H1 (cell line): ENCODE data around the gene TRAP1. TPM values are rescaled to one million over a fixed set of nuclear protein-coding genes. Genes with fewer than 3 reads are reported as not detected.

ENCODE experiments used
- ASH2L ChIP-seq: fragments of 200-600, 300-600 bp; sonication (generic); IDR thresholded peaks from one replicate; pipeline ENCODE4 v1.7.1; 2017; ENCODE audit warnings: low read length
- CEBPB ChIP-seq: IDR thresholded peaks from 2 replicates; pipeline ENCODE4 v1.6.1; 2012; ENCODE audit warnings: low read depth, low read length
- CTBP2 ChIP-seq: IDR thresholded peaks from 2 replicates; pipeline ENCODE4 v1.7.0; 2011; ENCODE audit warnings: borderline replicate concordance, mild to moderate bottlenecking, moderate library complexity, mixed read lengths, low read length; ENCODE audit not compliant: insufficient read depth, insufficient read length
- RAD21 ChIP-seq, 2 experiments: IDR thresholded peaks in 1 of 2; conservative IDR thresholded peaks in 1 of 2; 2 replicates each; pipeline ENCODE4 v1.6.1; 2011; ENCODE audit warnings: low read depth in 2 of 2, low read length in 2 of 2, improper control_type of control experiment in 1 of 2, inconsistent platforms in 1 of 2, mild to moderate bottlenecking in 1 of 2, moderate library complexity in 1 of 2
- RFX5 ChIP-seq: IDR thresholded peaks from 2 replicates; pipeline ENCODE4 v1.6.1; 2011; ENCODE audit warnings: low read depth, low read length, improper control_type of control experiment, borderline replicate concordance
- YY1 ChIP-seq: IDR thresholded peaks from 2 replicates; pipeline ENCODE4 v1.6.1; 2011; ENCODE audit warnings: low read depth, mild to moderate bottlenecking, low read length
- polyA plus RNA-seq, 7 experiments: library from polyadenylated mRNA; depleted of rRNA in 3 of 7; stranded (reverse) in 5 of 7; unstranded in 2 of 7; fragments of >200 nt in 5 of 7; fragments of 200-250 nt in 2 of 7; gene quantifications; 1 replicate in 5 of 7; 2 replicates in 1 of 7; 4 replicates in 1 of 7; pipeline versions ENCODE4 v1.2.1 to v1.2.3, GENCODE V29; 2011 to 2013; ENCODE audit warnings: missing spikeins in 2 of 7, mixed read lengths in 2 of 7
- total RNA-seq: library from RNA; stranded (reverse); fragmentation: NEBNext Ultra II Directional; extraction: Animal tissue kit (Norgen Biotek cat#: 25700); gene quantifications from 2 replicates; pipeline ENCODE4 v1.2.1, GENCODE V29; 2021
- TF ChIP-seq, protein P1 (sequence below): fragments of 300-600 bp; sonication (generic); IDR thresholded peaks from 2 replicates; pipeline ENCODE4 v1.7.1; 2012; ENCODE audit warnings: low read length, moderate library complexity, mild to moderate bottlenecking, inconsistent platforms; ENCODE audit not compliant: insufficient replicate concordance
- TF ChIP-seq, protein P2 (sequence below): IDR thresholded peaks from 2 replicates; pipeline ENCODE4 v1.6.1; 2012; ENCODE audit warnings: low read length, inconsistent platforms

Gene TRAP1
- total and polyA plus RNA-seq, 2 of the 8 experiments (the other 6 are each of a cell fraction or from before 2014, with no cell fraction given): 215 to 283 TPM

DNA sequence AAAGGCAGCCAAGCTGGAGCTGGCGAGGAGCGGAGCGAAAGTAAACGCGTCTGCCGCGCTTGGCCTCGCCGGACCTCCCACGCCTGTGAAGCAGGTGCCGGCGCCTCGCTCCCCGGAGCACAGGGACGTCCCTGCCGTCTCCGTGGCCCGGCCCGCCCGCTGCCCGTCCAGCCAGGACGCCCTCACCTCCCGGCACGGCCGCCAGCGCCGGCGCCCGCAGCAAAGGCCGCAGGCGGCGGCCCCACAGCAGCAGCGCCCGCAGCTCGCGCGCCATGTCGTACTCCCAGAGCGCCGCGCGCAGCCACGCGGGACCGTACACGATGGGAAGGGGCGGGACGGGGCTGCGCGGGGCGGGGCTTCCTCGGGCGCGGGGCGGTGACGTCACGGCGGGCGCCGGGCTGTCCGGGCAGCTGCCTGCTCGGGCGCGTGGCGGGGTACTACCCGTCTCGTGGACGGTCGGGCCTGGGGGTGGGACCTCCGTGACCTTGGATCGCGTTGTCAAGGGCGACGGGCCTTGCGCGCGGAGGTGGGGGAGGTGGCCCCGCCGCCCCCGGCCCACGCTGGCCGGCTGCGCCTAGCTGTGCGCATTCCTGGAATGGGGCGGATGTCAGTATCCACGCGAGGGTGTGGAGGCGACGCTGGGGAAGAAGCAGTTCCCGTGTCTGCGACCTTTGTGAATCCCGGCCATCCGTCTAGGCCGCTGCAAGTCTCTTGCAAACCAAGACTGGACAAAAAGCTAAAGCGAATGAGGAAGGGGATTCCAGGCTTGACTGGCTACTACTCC lies at the start of gene TRAP1 (continued):
- TF ChIP-seq, protein P1, sequence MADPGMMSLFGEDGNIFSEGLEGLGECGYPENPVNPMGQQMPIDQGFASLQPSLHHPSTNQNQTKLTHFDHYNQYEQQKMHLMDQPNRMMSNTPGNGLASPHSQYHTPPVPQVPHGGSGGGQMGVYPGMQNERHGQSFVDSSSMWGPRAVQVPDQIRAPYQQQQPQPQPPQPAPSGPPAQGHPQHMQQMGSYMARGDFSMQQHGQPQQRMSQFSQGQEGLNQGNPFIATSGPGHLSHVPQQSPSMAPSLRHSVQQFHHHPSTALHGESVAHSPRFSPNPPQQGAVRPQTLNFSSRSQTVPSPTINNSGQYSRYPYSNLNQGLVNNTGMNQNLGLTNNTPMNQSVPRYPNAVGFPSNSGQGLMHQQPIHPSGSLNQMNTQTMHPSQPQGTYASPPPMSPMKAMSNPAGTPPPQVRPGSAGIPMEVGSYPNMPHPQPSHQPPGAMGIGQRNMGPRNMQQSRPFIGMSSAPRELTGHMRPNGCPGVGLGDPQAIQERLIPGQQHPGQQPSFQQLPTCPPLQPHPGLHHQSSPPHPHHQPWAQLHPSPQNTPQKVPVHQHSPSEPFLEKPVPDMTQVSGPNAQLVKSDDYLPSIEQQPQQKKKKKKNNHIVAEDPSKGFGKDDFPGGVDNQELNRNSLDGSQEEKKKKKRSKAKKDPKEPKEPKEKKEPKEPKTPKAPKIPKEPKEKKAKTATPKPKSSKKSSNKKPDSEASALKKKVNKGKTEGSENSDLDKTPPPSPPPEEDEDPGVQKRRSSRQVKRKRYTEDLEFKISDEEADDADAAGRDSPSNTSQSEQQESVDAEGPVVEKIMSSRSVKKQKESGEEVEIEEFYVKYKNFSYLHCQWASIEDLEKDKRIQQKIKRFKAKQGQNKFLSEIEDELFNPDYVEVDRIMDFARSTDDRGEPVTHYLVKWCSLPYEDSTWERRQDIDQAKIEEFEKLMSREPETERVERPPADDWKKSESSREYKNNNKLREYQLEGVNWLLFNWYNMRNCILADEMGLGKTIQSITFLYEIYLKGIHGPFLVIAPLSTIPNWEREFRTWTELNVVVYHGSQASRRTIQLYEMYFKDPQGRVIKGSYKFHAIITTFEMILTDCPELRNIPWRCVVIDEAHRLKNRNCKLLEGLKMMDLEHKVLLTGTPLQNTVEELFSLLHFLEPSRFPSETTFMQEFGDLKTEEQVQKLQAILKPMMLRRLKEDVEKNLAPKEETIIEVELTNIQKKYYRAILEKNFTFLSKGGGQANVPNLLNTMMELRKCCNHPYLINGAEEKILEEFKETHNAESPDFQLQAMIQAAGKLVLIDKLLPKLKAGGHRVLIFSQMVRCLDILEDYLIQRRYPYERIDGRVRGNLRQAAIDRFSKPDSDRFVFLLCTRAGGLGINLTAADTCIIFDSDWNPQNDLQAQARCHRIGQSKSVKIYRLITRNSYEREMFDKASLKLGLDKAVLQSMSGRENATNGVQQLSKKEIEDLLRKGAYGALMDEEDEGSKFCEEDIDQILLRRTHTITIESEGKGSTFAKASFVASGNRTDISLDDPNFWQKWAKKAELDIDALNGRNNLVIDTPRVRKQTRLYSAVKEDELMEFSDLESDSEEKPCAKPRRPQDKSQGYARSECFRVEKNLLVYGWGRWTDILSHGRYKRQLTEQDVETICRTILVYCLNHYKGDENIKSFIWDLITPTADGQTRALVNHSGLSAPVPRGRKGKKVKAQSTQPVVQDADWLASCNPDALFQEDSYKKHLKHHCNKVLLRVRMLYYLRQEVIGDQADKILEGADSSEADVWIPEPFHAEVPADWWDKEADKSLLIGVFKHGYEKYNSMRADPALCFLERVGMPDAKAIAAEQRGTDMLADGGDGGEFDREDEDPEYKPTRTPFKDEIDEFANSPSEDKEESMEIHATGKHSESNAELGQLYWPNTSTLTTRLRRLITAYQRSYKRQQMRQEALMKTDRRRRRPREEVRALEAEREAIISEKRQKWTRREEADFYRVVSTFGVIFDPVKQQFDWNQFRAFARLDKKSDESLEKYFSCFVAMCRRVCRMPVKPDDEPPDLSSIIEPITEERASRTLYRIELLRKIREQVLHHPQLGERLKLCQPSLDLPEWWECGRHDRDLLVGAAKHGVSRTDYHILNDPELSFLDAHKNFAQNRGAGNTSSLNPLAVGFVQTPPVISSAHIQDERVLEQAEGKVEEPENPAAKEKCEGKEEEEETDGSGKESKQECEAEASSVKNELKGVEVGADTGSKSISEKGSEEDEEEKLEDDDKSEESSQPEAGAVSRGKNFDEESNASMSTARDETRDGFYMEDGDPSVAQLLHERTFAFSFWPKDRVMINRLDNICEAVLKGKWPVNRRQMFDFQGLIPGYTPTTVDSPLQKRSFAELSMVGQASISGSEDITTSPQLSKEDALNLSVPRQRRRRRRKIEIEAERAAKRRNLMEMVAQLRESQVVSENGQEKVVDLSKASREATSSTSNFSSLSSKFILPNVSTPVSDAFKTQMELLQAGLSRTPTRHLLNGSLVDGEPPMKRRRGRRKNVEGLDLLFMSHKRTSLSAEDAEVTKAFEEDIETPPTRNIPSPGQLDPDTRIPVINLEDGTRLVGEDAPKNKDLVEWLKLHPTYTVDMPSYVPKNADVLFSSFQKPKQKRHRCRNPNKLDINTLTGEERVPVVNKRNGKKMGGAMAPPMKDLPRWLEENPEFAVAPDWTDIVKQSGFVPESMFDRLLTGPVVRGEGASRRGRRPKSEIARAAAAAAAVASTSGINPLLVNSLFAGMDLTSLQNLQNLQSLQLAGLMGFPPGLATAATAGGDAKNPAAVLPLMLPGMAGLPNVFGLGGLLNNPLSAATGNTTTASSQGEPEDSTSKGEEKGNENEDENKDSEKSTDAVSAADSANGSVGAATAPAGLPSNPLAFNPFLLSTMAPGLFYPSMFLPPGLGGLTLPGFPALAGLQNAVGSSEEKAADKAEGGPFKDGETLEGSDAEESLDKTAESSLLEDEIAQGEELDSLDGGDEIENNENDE: no peak
- TF ChIP-seq CEBPB (no peak), RAD21 (IDR thresholded peaks at IDR 0.05 in 1 of 2, conservative IDR thresholded peaks at IDR 0.05 in 1 of 2; ENCODE audit: low read depth in 2 of 2, low read length in 2 of 2) (no peak), RFX5 (no peak), CTBP2 (no peak), ASH2L (peak; percentile 66), YY1 (no peak)
- TF ChIP-seq, protein P2, sequence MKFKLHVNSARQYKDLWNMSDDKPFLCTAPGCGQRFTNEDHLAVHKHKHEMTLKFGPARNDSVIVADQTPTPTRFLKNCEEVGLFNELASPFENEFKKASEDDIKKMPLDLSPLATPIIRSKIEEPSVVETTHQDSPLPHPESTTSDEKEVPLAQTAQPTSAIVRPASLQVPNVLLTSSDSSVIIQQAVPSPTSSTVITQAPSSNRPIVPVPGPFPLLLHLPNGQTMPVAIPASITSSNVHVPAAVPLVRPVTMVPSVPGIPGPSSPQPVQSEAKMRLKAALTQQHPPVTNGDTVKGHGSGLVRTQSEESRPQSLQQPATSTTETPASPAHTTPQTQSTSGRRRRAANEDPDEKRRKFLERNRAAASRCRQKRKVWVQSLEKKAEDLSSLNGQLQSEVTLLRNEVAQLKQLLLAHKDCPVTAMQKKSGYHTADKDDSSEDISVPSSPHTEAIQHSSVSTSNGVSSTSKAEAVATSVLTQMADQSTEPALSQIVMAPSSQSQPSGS: no peak
